Right hindlimb (tissue), 1 donor: ENCODE results near the gene SEMA5A.

Source experiments
- DNase-seq: peaks from one replicate; pipeline ENCODE4 v3.0.0-alpha.2; 2018

The SEMA5A gene

GRCh38 chr5:9547122-9547947, 1.5 kb upstream of the SEMA5A start:
- peak; percentile 77 for DNase-seq

- peak; percentile 53 for DNase-seq
Measured at GRCh38 chr5:9545136-9545991, 511 bp downstream of the SEMA5A start.

- DNase-seq: peak; percentile 92
Measured at GRCh38 chr5:9544502-9545135, 1.3 kb downstream of the SEMA5A start.

- DNase-seq: no peak
Measured at GRCh38 chr5:9544056-9544455, 1.8 kb downstream of the SEMA5A start.

- peak; percentile 40 for DNase-seq
Measured at GRCh38 chr5:9543311-9543920, 2.5 kb downstream of the SEMA5A start.

GRCh38 chr5:9540791-9541190, 5.1 kb downstream of the SEMA5A start:
- no peak for DNase-seq

- no peak for DNase-seq
Measured at GRCh38 chr5:9538504-9538903, 7.4 kb downstream of the SEMA5A start.

GRCh38 chr5:9537223-9538141, 8.4 kb downstream of the SEMA5A start:
- DNase-seq: no peak

- DNase-seq: no peak
Measured at GRCh38 chr5:9536717-9537116, 9.2 kb downstream of the SEMA5A start.

- peak; percentile 42 for DNase-seq
Measured at GRCh38 chr5:9534881-9535517, 10.9 kb downstream of the SEMA5A start.

GRCh38 chr5:9533562-9534364, 12.1 kb downstream of the SEMA5A start:
- no peak for DNase-seq

GRCh38 chr5:9533096-9533495, 12.8 kb downstream of the SEMA5A start:
- DNase-seq: no peak

- no peak for DNase-seq
Measured at GRCh38 chr5:9529513-9529912, 16.4 kb downstream of the SEMA5A start.

- no peak for DNase-seq
Measured at GRCh38 chr5:9529041-9529480, 16.8 kb downstream of the SEMA5A start.

- DNase-seq: no peak
Measured at GRCh38 chr5:9524941-9525340, 20.9 kb downstream of the SEMA5A start.

- DNase-seq: no peak
Measured at GRCh38 chr5:9523090-9523823, 22.6 kb downstream of the SEMA5A start.

- DNase-seq: peak; percentile 65
Measured at GRCh38 chr5:9519537-9519936, 26.3 kb downstream of the SEMA5A start.

GRCh38 chr5:9516591-9516990, 29.3 kb downstream of the SEMA5A start:
- no peak for DNase-seq

GRCh38 chr5:9515436-9515835, 30.4 kb downstream of the SEMA5A start:
- DNase-seq: no peak

- no peak for DNase-seq
Measured at GRCh38 chr5:9514968-9515367, 30.9 kb downstream of the SEMA5A start.
